Uterus (tissue), 4 donors: ENCODE measurements around the gene ACVR1B. TPM values are rescaled to one million over a fixed set of nuclear protein-coding genes. Genes with fewer than 3 reads are reported as not detected.

Source experiments
- DNase-seq, 2 donors: peaks; one replicate each; pipeline ENCODE4 v3.0.0-alpha.2; 2019 to 2020
- H3K27ac ChIP-seq, 2 donors: fragments of 200-600 bp; sonication (generic); 1 replicate in 1 of 2; 2 replicates in 1 of 2; pipeline ENCODE4 v1.5.1; 2016 to 2018
- H3K27me3 ChIP-seq, 2 donors: fragments of 200-600 bp; sonication (generic); one replicate each; pipeline ENCODE4 v1.5.1; 2018 to 2019; ENCODE audit warnings: control low read depth in 1 of 2
- H3K36me3 ChIP-seq, 2 donors: fragments of 200-600 bp; sonication (generic); one replicate each; pipeline ENCODE4 v1.5.1; 2019; ENCODE audit warnings: control low read depth in 1 of 2
- H3K4me1 ChIP-seq, 2 donors: fragments of 200-600 bp; sonication (generic); one replicate each; pipeline ENCODE4 v1.5.1; 2018 to 2019; ENCODE audit warnings: control low read depth in 1 of 2
- H3K4me3 ChIP-seq, 2 donors: fragments of 200-600 bp; sonication (generic); 1 replicate in 1 of 2; 2 replicates in 1 of 2; pipeline ENCODE4 v1.5.1; 2018 to 2019; ENCODE audit warnings: mild to moderate bottlenecking in 1 of 2
- H3K9me3 ChIP-seq, 2 donors: fragments of 200-600 bp; sonication (generic); one replicate each; pipeline ENCODE4 v1.5.1; 2019; ENCODE audit warnings: control low read depth in 1 of 2
- POLR2A ChIP-seq, 2 donors: fragments of 450-650 bp; IDR thresholded peaks; one replicate each; pipeline ENCODE4 v1.6.1; 2016; ENCODE audit warnings: antibody characterized with exemption in 2 of 2, mild to moderate bottlenecking in 1 of 2, moderate library complexity in 1 of 2
- intact Hi-C: fragments of 100-400 bp; cut with DNase I; formaldehyde crosslinking; loops from one replicate; pipeline ENCODE4 v1.15.1; 2023; ENCODE audit warnings: low total_unique reads
- total RNA-seq, 4 donors: library from RNA; depleted of rRNA in 3 of 4; stranded (reverse); fragments of >200 nt in 3 of 4; gene quantifications; one replicate each; pipeline versions ENCODE4 v1.1.0 to v1.2.4, GENCODE V29; 2014 to 2023
- TF ChIP-seq, protein P1 (sequence below), 4 experiments: fragments of 200-600 bp in 2 of 4; fragments of 450-650 bp in 2 of 4; sonication (generic) in 2 of 4; IDR thresholded peaks; one replicate each; pipeline ENCODE4 v1.5.1; 2016 to 2019; ENCODE audit warnings: antibody characterized with exemption in 4 of 4, mild to moderate bottlenecking in 2 of 4, moderate library complexity in 1 of 4
- donor health status: DM: yes; HTN: yes; CAD: no.

ACVR1B gene
- total RNA-seq, 4 donors from 2014 or later = 2.6 to 31.6 (median 14.4) TPM

DNA sequence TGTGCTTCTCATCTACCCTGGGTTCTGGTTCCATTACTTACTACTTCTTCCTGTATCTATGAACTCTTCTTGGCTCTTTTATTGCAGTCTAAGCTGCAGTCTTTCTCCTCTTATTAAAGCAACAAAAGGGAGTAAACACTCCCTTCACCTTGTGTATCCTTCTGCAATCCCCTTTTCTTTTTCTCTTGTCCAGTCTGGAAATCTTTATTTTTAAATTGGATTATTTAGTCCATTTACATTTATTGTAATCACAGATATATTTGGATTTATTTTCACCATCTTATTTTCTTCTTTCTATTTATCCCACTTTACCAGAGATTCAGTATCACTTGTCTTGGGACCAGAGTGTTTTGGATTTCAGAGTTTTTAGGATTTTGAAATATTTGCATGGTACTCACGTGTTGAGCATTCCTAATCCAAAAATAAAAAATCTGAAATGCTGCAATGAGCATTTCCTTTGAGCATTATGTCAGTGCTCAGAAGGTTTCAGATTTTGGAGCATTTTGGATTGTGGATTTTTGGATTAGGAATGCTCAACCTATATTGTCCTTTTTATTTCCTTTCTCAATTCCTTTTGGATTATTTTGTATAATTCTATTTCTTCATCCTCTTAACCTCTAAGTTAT is 6.8 kb upstream of the ACVR1B start:
- intact Hi-C loops = no loop called here
- TF ChIP-seq, protein P1, sequence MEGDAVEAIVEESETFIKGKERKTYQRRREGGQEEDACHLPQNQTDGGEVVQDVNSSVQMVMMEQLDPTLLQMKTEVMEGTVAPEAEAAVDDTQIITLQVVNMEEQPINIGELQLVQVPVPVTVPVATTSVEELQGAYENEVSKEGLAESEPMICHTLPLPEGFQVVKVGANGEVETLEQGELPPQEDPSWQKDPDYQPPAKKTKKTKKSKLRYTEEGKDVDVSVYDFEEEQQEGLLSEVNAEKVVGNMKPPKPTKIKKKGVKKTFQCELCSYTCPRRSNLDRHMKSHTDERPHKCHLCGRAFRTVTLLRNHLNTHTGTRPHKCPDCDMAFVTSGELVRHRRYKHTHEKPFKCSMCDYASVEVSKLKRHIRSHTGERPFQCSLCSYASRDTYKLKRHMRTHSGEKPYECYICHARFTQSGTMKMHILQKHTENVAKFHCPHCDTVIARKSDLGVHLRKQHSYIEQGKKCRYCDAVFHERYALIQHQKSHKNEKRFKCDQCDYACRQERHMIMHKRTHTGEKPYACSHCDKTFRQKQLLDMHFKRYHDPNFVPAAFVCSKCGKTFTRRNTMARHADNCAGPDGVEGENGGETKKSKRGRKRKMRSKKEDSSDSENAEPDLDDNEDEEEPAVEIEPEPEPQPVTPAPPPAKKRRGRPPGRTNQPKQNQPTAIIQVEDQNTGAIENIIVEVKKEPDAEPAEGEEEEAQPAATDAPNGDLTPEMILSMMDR (IDR thresholded peaks at IDR 0.05) = no peak
- no peak for TF ChIP-seq POLR2A (IDR thresholded peaks at IDR 0.05)
- H3K4me1 ChIP-seq = no peaks in the 10 kb centered on the region
- peaks cover 0 to 3% of the 10 kb centered on the region in 2 donors for H3K9me3 ChIP-seq
- no peak overlapping the region for H3K27ac ChIP-seq
- no peaks in the 10 kb centered on the region for H3K27me3 ChIP-seq
- H3K36me3 ChIP-seq = no peaks in the 10 kb centered on the region
- no peak overlapping the region for H3K4me3 ChIP-seq
- no peak for DNase-seq

DNA sequence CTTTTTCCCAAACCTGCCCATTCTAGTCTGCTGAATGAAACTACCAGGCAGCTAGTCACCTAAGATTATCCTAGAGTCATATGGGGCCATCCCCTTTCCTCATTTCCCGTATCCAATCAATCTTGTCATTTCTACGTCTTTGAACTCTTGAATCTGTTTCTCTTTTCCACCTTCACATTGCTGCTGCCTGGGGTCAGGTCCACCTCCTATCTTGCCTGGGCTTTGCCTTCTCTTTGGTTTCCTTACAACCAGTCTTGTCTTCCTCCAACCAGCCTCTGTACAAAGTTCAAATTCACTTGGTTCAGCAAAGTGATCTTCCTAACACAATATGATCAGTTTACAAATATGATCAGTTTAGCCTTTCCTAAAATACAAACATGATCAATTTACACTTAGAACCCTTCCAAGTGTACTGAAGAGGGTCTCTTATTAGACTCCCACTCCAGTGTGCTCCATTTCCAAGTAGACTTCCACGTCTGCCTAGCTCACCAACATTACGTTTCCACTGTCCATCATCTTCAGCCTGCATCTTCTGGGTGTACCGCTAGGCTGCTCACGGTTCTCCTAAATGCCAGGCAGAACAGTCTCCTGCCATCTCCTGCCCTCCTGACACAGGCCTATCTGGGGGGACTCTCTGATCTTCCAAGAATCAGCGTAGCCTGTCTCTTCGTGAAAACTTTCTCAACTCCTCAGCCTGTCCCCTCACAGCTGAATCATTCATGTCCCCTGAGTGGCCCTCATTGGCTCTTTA is 4.1 kb upstream of the ACVR1B start:
- no peak overlapping the region for H3K4me3 ChIP-seq
- intact Hi-C loops = no loop called here
- TF ChIP-seq POLR2A (IDR thresholded peaks at IDR 0.05) = no peak
- TF ChIP-seq, protein P1 (IDR thresholded peaks at IDR 0.05) = no peak
- no peaks in the 10 kb centered on the region for H3K4me1 ChIP-seq
- DNase-seq = no peak
- H3K36me3 ChIP-seq = no peaks in the 10 kb centered on the region
- H3K27ac ChIP-seq = no peak overlapping the region
- peaks cover 0 to 3% of the 10 kb centered on the region in 2 donors for H3K9me3 ChIP-seq
- no peaks in the 10 kb centered on the region for H3K27me3 ChIP-seq

DNA sequence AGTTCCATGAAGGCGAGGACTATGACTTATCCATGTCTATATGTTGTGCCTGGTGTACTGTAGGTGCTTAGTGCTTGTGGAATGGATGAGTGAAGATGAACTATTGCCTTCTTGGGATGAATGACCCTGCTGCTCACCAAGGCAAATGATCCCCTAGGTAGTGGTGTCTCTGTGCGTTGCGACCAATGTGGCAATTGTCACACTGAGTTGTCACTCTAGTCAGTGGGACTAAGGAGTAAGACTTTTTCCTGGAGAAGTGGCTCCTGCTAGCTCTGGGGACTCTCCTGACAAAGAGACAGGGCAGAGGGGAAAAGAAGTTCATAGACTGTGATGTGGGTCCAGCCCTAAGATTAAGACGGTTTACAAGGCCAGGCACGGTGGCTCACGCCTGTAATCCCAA is 3.4 kb upstream of the ACVR1B start:
- no peak for TF ChIP-seq POLR2A (IDR thresholded peaks at IDR 0.05)
- TF ChIP-seq, protein P1 (IDR thresholded peaks at IDR 0.05) = no peak
- Histone ChIP-seq H3K4me3 (no peak overlapping the region), H3K36me3 (no peaks in the 10 kb centered on the region), H3K27me3 (no peaks in the 10 kb centered on the region), H3K27ac (no peak overlapping the region), H3K4me1 (peaks cover 0 to 1% of the 10 kb centered on the region in 2 donors), H3K9me3 (peaks cover 0 to 3% of the 10 kb centered on the region in 2 donors)
- no peak for DNase-seq
- intact Hi-C loops = no loop called here

DNA sequence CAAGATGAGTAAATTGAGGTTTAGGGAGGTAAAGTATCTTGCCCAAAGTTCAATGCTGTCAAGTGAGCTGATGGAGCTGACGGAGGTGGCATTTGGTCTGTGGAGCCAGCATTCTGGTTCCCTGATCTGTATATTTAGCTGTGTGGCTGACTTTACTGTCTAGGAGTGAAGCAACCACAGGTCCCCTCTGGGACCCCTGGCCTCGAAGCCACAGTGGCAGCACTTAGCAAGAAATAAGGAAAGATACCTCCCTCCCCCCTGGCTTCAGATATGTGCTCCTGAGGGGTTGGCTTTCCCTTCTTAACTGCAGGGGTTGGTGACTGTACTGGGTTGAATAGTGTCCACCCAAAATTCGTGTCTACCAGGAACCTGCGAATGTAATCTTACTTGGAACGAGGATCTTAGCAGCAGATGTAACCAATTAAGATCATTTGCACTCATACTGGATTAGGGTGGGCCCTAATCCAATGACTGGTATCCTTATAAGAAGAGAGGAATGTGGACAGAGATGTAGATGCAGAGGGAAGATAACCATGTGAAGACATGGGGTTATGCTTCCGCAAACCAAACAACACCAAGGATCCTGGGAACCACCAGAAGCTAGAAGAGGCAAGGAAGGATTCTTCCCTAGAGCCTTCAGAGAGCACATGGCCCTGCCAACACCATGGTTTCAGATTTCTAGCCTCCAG is 2.0 kb upstream of the ACVR1B start:
- Histone ChIP-seq H3K27me3 (no peaks in the 10 kb centered on the region), H3K4me1 (peaks cover 0 to 3% of the 10 kb centered on the region in 2 donors), H3K4me3 (no peak overlapping the region), H3K36me3 (no peaks in the 10 kb centered on the region), H3K9me3 (peaks cover 0 to 1% of the 10 kb centered on the region in 2 donors), H3K27ac (no peak overlapping the region)
- TF ChIP-seq, protein P1 (IDR thresholded peaks at IDR 0.05) = no peak
- no peak for TF ChIP-seq POLR2A (IDR thresholded peaks at IDR 0.05)
- DNase-seq = no peak
- intact Hi-C loops = no loop called here
